GM23248 (cell line): ENCODE data around the gene HNRNPR. TPM values are rescaled to one million over a fixed set of nuclear protein-coding genes. Genes with fewer than 3 reads are reported as not detected.

Experiments used
- DNase-seq: peaks from one replicate; pipeline ENCODE4 v3.0.0-alpha.2; 2015
- H2AFZ ChIP-seq: fragments of 200-600 bp; sonication (generic); 2 replicates; pipeline ENCODE4 v1.6.1; 2016; ENCODE audit warnings: antibody characterized with exemption
- H3F3A ChIP-seq: fragments of 200-600 bp; sonication (generic); 2 replicates; pipeline ENCODE4 v1.6.1; 2016; ENCODE audit warnings: mild to moderate bottlenecking, antibody characterized with exemption, mixed run types; ENCODE audit not compliant: insufficient read depth
- H3K27ac ChIP-seq: fragments of 200-600 bp; sonication (generic); 2 replicates; pipeline ENCODE4 v1.5.1; 2016; ENCODE audit warnings: mild to moderate bottlenecking
- H3K27me3 ChIP-seq: fragments of 200-600 bp; sonication (generic); replicated peaks from 2 replicates; pipeline ENCODE4 v1.6.1; 2016; ENCODE audit warnings: mild to moderate bottlenecking; ENCODE audit not compliant: insufficient read depth
- H3K36me3 ChIP-seq: fragments of 200-600 bp; sonication (generic); 2 replicates; pipeline ENCODE4 v1.6.1; 2016; ENCODE audit warnings: low read depth, mild to moderate bottlenecking
- H3K4me1 ChIP-seq: fragments of 200-600 bp; sonication (generic); 2 replicates; pipeline ENCODE4 v1.6.1; 2016; ENCODE audit warnings: mild to moderate bottlenecking; ENCODE audit not compliant: insufficient read depth
- H3K4me2 ChIP-seq: fragments of 200-600 bp; sonication (generic); one replicate; pipeline ENCODE4 v1.6.1; 2016; ENCODE audit warnings: mild to moderate bottlenecking; ENCODE audit not compliant: unreplicated experiment
- H3K4me3 ChIP-seq: fragments of 200-600 bp; sonication (generic); 2 replicates; pipeline ENCODE4 v1.5.1; 2016; ENCODE audit warnings: mild to moderate bottlenecking
- H3K79me2 ChIP-seq: fragments of 200-600 bp; sonication (generic); 2 replicates; pipeline ENCODE4 v1.6.1; 2016; ENCODE audit warnings: mild to moderate bottlenecking; ENCODE audit not compliant: insufficient read depth
- H3K9ac ChIP-seq: fragments of 200-600 bp; sonication (generic); 2 replicates; pipeline ENCODE4 v1.6.1; 2016; ENCODE audit warnings: mild to moderate bottlenecking
- H3K9me2 ChIP-seq: fragments of 200-600 bp; sonication (generic); 2 replicates; pipeline ENCODE4 v1.6.1; 2016; ENCODE audit warnings: mixed run types, mild to moderate bottlenecking, moderate library complexity; ENCODE audit not compliant: insufficient read depth
- H3K9me3 ChIP-seq: fragments of 200-600 bp; sonication (generic); one replicate; pipeline ENCODE4 v1.6.1; 2017; ENCODE audit warnings: low read depth
- H4K20me1 ChIP-seq: fragments of 200-600 bp; sonication (generic); 2 replicates; pipeline ENCODE4 v1.6.0; 2016; ENCODE audit not compliant: insufficient read depth
- EZH2 ChIP-seq: fragments of 200-600 bp; sonication (generic); IDR thresholded peaks from 2 replicates; pipeline ENCODE4 v1.6.1; 2018; ENCODE audit warnings: antibody characterized with exemption, mild to moderate bottlenecking; ENCODE audit not compliant: insufficient read depth, poor library complexity, severe bottlenecking
- EZH2phosphoT487 ChIP-seq: fragments of 200-600 bp; sonication (generic); IDR thresholded peaks from 2 replicates; pipeline ENCODE4 v1.6.1; 2018; ENCODE audit warnings: antibody characterized with exemption, moderate library complexity, mild to moderate bottlenecking, low read depth; ENCODE audit not compliant: insufficient read depth
- WGBS, 2 experiments: methylation state at CpG; one replicate each; pipeline ENCODE4 v1.1.6; 2015 to 2017; ENCODE audit warnings: low lambda C conversion rate in 2 of 2, low coverage in 1 of 2; ENCODE audit errors: missing lambda C conversion rate in 2 of 2; 5-methylcytosine and 5-hydroxymethylcytosine counted together
- in situ Hi-C: fragments of 300-500 bp; cut with MboI; formaldehyde crosslinking; loops from 2 replicates; pipeline ENCODE4 v1.15.0; 2020
- polyA plus RNA-seq: library from polyadenylated mRNA; unstranded; fragments of >200 nt; fragmentation: Nextera tagmentation; extraction: Ambion mirVana; gene quantifications from 2 replicates; pipeline ENCODE4 v1.2.1, GENCODE V29; 2016
- total RNA-seq: library from RNA; depleted of rRNA; stranded (reverse); fragments of >200 nt; shearing (Covaris generic); gene quantifications from 2 replicates; pipeline ENCODE4 v1.2.3, GENCODE V29; 2014

Gene HNRNPR
- total and polyA plus RNA-seq, 2 experiments from 2014 or later = 77.5 to 124 TPM

GRCh38 chr1:23290836-23291565 lies 53.1 kb downstream of the HNRNPR start:
- Histone ChIP-seq H3K9me2 (no peaks in the 10 kb centered on the region), H3K4me1 (peaks cover 24% of the 10 kb centered on the region), H4K20me1 (no peaks in the 10 kb centered on the region), H3K9me3 (no peaks in the 10 kb centered on the region), H3K27me3 (no peaks in the 10 kb centered on the region), H3K4me2 (no peak overlapping the region), H3F3A (peaks cover 76% of the 10 kb centered on the region), H3K36me3 (peaks cover 40% of the 10 kb centered on the region), H3K9ac (no peak overlapping the region), H3K4me3 (no peak overlapping the region), H3K79me2 (peaks cover 25% of the 10 kb centered on the region), H2AFZ (no peak overlapping the region), H3K27ac (no peak overlapping the region)
- in situ Hi-C loops = no loop called here
- WGBS, 2 experiments = 96 to 99% methylated on average over 9 of the region's 9 CpGs
- TF ChIP-seq EZH2phosphoT487 (no peak), EZH2 (no peak)
- DNase-seq = no peak

GRCh38 chr1:23288671-23289070 lies 55.4 kb downstream of the HNRNPR start:
- no peaks in the 10 kb centered on the region for H3K9me2 ChIP-seq
- H3K27me3 ChIP-seq = no peaks in the 10 kb centered on the region
- H2AFZ ChIP-seq = no peak overlapping the region
- WGBS, 2 experiments = 83 to 88% methylated on average over 3 of the region's 3 CpGs
- H3K9ac ChIP-seq = no peak overlapping the region
- H3K4me2 ChIP-seq = no peak overlapping the region
- no peaks in the 10 kb centered on the region for H4K20me1 ChIP-seq
- no peaks in the 10 kb centered on the region for H3K9me3 ChIP-seq
- peaks cover 82% of the 10 kb centered on the region for H3F3A ChIP-seq
- in situ Hi-C loops = no loop called here
- H3K4me1 ChIP-seq = peaks cover 38% of the 10 kb centered on the region
- DNase-seq = no peak
- TF ChIP-seq EZH2 (no peak), EZH2phosphoT487 (no peak)
- no peak overlapping the region for H3K4me3 ChIP-seq
- no peak overlapping the region for H3K27ac ChIP-seq
- peaks cover 22% of the 10 kb centered on the region for H3K79me2 ChIP-seq
- peaks cover 33% of the 10 kb centered on the region; the same call in 1 of the 2 replicates for H3K36me3 ChIP-seq

- H3K79me2 ChIP-seq = peaks cover 18% of the 10 kb centered on the region
- no peaks in the 10 kb centered on the region for H3K27me3 ChIP-seq
- H2AFZ ChIP-seq = no peak overlapping the region
- no peaks in the 10 kb centered on the region for H3K9me2 ChIP-seq
- H3K36me3 ChIP-seq = peaks cover 33% of the 10 kb centered on the region; the same call in 1 of the 2 replicates
- in situ Hi-C loops = no loop called here
- no peaks in the 10 kb centered on the region for H4K20me1 ChIP-seq
- no peak for DNase-seq
- no peak overlapping the region for H3K4me3 ChIP-seq
- peaks cover 43% of the 10 kb centered on the region for H3K4me1 ChIP-seq
- peaks cover 87% of the 10 kb centered on the region for H3F3A ChIP-seq
- H3K4me2 ChIP-seq = no peak overlapping the region
- TF ChIP-seq EZH2phosphoT487 (no peak), EZH2 (no peak)
- H3K27ac ChIP-seq = no peak overlapping the region
- no peak overlapping the region for H3K9ac ChIP-seq
- H3K9me3 ChIP-seq = no peaks in the 10 kb centered on the region
These were observed 55.9 kb downstream of the HNRNPR start for GRCh38 chr1:23288201-23288600.

- Histone ChIP-seq H3K27me3 (no peaks in the 10 kb centered on the region), H3K4me3 (no peak overlapping the region), H3K4me2 (no peak overlapping the region), H4K20me1 (no peaks in the 10 kb centered on the region), H3K9ac (no peak overlapping the region), H3K9me3 (no peaks in the 10 kb centered on the region), H3K79me2 (peaks cover 22% of the 10 kb centered on the region), H3K36me3 (peaks cover 39% of the 10 kb centered on the region), H3K9me2 (no peaks in the 10 kb centered on the region), H2AFZ (no peak overlapping the region), H3K27ac (peak overlapping the region; percentile 14; the same call in 1 of the 2 replicates), H3K4me1 (peaks cover 57% of the 10 kb centered on the region), H3F3A (peaks cover 90% of the 10 kb centered on the region)
- TF ChIP-seq EZH2 (no peak), EZH2phosphoT487 (no peak)
- peak; percentile 27 for DNase-seq
- in situ Hi-C loops = no loop called here
- WGBS, 2 experiments = 0 to 18% methylated on average over 1 of the region's 1 CpG
These were observed 57.7 kb downstream of the HNRNPR start for GRCh38 chr1:23286401-23286800.
